GM15510 (cell line): Measurements from ENCODE around the gene EMP3.

Experiments used
- POLR2A ChIP-seq: IDR thresholded peaks from 3 replicates; pipeline ENCODE4 v1.6.1; 2011; ENCODE audit warnings: borderline replicate concordance; ENCODE audit not compliant: insufficient read length; ENCODE audit errors: extremely low read depth

Gene EMP3, protein sequence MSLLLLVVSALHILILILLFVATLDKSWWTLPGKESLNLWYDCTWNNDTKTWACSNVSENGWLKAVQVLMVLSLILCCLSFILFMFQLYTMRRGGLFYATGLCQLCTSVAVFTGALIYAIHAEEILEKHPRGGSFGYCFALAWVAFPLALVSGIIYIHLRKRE

DNA sequence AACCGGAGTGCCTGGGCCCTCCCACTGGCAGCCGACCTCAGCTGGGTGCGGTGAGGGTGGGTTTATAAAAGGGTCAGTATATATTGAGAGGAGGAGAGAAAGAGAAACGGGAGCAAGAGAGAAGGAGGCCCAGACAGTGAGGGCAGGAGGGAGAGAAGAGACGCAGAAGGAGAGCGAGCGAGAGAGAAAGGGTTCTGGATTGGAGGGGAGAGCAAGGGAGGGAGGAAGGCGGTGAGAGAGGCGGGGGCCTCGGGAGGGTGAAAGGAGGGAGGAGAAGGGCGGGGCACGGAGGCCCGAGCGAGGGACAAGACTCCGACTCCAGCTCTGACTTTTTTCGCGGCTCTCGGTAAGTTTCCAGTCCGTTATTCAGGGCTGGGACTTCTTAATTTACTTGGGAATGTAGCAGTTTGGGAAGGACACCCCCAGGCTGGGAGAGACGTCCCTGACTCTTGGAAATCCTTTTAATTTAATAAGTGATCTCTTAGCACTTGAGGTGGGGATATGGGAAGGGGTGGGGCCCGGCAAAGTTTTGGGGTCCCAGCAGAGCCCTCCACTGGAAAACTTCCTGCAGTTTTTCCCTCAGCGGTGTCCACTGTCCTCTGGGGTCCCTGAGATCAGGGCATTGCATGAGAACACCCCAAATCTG is at the start of gene EMP3:
EMP3 (plus strand) TSS at position 288 of the 646 bp plus-strand sequence. CDS start 1,293 bp downstream, outside the sequence.
- peak; percentile 47 for TF ChIP-seq POLR2A

DNA sequence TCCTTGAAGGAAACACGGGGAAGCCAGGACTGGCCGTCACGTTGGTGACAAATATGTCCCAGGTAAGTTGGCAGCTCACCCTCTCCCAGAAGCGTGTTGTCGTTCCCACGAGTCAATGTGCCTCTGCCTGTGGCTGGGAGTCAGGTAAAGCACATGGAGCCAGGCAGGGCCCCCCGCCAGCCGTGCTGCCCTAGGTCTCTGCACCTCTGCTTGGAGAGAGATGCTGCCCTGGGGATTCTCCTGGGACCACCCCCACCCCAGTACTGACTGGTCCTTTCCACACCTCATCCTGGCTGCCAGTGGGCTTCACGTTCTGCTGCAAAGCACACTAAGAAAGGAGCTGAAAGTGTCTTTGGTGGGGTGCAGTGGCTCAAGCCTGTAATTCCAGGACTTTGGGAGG is 45.6 kb upstream of the EMP3 start:
- no peak for TF ChIP-seq POLR2A

DNA sequence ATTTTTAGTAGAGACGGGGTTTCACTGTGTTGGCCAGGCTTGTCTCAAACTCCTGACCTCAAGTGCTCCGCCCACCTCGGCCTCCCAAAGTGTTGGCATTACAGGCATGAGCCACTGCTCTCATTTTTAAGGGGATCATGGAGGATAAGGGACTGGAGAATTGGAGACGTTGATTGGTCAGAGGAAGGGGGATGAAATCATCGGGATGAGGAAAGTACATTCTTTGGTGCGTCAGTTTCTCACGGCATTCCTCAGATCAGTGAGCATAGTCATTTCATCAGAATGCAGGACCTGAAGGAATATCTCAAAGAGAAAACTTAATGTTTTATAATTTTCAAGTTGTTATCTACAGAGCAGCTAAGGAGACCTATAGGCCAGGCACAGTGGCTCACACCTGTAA is 41.4 kb upstream of the EMP3 start:
- no peak for TF ChIP-seq POLR2A

DNA sequence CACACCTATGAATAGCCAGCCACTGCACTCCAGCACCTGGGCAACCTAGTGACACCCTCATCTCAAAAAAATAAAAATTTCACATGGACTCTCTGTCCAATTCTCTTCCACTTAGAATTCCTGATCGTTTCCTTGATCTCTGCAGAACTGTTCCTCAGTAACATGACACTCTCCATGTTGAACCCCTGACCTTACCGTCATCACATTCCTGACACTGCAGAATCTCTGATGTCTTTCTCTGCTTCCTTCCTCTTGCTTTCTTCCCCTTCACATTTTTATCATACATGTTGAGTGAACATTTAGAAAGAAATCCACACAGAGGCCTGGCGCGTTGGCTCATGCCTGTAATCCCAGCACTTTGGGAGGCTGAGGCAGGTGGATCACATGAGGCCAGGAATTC is 40.5 kb upstream of the EMP3 start:
- no peak for TF ChIP-seq POLR2A

DNA sequence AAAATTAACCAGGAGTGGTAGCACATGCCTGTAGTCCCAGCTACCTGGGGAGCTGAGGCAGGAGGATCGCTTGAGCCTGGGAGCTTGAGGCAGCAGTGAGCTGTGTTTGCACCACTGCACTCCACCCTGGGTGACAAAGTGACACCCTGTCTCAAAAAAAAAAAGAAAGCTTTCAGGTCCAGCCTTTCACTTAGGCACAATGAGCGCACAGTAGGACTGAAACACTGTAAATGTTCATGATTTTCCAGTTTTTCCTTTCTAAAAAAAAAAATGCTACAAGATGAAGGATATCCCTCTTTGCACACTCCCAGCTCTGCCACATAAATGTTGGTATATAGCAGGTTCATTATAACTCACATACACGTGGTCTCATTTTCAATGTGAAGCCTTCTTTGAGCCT is 37.6 kb upstream of the EMP3 start:
- TF ChIP-seq POLR2A = no peak

DNA sequence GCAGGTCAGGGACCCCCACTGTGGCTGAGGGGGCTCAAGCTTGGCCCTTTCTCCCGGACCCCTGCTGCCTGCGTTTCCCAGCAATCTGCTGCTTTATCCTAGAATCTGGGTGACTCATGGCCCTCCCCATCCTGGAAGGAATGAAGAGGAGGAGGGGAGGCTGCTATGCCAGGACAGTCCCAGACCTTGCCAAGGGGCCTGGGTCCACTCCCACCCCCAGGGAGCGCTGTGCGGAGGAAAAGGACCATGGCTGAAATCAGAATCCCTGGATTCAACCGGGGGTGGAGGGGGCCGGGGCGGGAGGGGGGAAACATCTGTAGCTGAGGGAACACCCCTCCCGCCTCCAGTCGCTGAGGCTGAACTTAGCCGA is 35.0 kb upstream of the EMP3 start:
- no peak for TF ChIP-seq POLR2A

DNA sequence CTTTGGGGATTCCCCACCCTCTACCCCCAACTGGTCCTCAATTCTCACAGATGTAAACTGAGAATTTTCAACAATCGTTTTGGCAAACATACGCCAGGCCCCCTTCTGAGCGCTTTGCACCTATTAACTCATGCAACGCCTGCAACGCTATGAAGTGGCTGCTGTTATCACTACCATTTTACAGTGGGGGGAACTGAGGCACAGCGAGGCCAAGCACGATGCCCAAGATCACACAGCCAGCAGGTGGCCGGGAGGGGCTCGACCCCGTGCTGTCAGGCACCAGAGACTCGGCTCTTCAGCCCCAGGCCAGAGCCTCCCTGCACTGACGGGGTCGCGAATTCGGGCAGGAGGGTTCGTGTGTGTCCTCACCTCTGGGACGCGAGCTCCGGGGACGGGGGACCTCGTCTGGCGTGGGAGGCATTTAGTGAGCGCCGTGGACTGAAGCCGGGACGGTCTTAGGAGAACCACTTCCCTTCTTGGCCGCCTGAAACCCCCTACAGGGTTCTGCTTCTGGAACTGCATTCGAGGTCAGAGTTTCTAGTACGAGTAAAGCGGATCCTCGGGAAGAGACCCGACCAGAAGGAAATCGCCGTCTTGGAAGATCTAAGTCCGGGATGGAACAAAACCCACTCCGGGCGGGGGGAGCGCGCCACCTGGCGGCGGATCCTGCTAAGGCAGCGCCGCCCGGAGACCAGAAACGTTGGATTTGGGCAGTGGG is 34.4 kb upstream of the EMP3 start:
- TF ChIP-seq POLR2A = no peak

DNA sequence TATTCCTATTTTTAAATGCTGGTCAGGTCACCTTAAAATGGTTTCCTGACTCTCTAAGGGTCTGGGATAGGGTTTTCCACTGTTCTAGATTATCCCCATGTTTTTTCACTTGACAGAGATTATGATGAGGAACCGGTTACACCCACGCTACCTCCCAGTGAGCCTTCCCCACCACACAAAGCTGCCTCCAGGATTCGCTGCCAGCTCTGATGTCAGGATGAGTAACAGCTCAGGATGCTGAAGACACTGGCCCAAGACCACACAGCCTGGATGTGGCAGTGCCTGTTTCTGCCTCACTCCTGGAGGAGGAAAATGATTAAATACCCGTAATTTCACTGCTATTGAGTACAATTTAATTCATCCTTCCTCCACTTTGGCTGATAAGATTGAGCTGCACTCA is 32.6 kb upstream of the EMP3 start:
- no peak for TF ChIP-seq POLR2A

DNA sequence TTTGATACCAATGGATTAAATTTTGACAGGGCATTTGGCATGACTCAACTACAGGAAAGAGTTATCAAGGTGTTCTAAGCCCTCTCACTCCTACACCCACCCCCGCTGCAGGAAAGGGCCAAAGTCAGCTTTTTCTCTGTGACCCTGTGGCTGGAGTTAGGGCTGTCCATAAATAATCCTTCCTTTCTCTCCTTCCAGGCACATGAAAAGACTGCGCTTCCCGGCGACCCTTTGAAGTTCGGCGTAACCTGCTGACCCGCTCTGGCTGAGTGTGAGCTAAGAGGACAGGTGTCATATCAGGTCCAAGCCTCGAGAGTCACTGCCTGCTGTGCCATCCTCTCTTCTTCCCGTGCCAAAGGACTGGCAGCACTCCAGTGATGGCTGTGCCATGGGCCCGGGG is 29.9 kb upstream of the EMP3 start:
- no peak for TF ChIP-seq POLR2A

DNA sequence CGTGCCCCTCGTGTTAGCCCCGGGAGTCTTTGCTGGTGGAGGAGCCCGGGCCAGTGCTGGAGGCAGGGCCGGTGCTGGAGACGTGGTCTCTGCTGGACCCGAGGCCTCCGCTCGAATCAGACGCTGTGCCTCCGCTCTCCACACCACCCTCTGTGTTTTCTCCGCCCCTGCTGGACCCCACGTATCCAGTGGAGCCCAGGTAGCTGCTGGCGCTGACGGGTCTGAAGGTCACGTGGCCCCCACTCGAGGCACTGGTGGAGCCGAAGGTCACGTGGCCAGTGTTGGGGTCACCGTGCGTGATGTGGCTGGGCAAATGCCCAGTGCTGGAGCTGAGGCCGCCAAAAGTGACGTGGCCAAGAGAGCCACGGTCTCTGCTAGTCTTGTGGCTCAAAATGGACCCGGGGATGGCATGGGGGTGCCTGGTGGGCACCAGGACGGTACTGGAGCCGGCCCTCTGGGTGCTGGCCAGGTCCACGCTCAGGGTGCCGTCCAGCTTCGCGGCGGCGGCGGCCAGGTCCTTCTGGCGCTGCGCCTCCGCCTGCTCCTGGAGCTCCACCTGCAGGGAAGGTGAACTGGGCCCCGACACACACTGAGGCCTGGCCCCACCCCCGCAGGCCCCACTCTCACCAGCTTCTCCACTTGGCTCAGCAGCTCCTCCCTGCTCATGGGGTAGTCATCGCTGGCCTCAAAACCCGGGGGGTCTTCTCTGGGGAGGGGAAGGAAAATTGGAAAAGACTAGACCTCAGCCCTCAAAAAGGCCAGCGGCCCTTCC is 28.2 kb upstream of the EMP3 start:
- TF ChIP-seq POLR2A = no peak

DNA sequence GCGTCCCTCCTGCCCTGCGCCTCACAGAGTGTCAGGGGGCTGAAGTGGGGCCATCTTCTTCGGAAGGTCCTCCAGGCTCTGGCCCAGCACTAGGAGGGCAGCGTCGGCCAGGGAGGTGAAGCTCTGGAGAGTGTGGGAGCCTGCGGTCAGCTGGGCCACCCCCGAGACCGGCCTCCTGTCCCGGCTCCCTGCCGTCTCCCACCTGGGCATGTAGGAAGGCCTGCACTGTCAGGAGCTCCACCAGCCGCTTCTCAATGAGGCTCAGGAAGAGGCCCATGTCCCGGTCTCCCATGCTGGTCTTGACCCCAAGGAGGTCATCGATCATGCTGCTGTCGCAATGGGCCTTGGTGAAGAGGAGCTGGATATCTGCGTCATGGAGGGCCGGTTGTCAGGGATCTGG is 27.4 kb upstream of the EMP3 start:
- TF ChIP-seq POLR2A = no peak

DNA sequence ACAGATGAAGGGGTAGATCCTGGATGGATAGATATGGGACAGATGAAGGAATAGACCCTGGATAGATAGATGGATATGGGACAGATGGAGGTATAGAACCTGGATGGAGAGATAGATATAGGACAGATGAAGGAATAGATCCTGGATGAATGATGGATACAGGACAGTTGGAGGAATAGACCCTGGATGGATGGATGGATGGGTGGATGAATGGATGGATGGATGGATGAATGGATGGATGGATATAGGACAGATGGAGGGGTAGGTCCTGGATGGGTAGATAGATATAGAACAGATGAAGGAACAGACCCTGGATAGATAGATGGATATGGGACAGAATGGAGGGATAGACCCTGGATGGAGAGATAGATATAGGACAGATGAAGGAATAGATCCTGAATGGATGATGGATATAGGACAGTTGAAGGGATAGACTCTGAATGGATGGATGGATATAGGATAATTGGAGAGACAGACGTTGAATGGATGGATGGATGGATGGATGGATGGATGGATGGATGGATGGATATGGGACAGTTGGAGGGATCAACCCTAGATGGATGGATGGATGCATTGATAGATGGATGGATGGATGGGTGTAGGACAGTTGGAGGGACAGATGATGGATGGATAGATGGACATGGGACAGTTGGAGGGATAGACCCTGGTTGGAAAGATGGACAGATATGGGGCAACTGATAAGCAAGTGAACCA is 23.3 kb upstream of the EMP3 start:
- TF ChIP-seq POLR2A = no peak

DNA sequence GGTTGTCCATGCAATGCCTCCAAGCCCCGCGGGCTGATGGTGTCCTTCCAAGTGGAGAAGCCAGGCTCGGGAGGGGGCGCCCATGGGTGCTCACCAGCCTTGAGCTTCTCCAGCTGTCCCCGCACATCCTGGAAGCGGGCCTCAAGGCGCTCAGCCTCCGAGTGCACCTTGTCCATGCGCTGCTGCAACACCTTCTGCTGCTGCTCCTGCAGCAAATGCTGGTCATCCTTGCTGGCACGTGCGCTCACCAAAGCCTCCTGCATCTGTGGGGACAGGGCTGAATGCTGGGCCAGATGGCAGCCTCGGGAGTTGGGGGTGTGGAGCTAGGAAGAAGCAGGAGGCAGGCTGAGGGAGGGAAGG is 22.8 kb upstream of the EMP3 start:
- no peak for TF ChIP-seq POLR2A

DNA sequence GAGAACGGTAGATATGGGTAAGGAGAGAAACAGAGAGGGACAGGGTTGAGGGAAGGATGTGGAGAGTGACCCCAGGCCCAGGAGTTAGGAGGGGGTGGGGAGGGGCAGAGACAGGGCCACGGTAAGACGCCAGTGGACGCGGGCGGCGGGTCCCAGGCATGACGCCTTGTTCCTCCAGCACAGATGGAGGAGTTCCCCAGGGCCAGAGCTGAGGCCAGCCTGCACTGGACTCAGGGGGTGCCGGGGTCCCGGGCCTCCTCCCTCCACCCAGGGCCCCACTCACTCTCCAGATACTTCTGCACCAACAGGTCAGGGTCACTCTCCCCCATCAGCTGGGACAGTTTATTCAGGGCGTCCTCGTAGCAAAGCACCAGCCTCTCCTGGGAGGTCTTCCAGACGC is 22.0 kb upstream of the EMP3 start:
- TF ChIP-seq POLR2A = no peak

DNA sequence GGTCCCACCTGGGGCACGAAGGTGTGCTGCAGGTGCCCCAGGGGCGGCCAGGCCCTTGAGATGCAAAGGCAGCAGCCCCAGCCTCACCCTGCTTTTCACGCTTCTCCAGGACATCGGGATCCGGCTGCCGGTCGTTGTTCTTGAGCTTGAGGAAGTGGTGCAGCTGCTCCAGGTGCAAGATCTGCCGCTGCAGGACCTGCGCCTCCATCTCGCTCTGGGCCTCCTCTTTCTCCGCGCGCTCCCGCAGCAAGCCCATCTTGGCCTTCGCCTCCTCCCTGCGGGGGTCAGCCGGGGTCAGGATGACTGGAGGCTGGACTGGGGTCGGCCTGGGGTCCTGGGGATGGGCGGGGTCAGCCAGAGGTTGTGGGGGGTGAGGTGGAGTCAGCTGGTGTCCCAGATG is 21.5 kb upstream of the EMP3 start:
- no peak for TF ChIP-seq POLR2A

DNA sequence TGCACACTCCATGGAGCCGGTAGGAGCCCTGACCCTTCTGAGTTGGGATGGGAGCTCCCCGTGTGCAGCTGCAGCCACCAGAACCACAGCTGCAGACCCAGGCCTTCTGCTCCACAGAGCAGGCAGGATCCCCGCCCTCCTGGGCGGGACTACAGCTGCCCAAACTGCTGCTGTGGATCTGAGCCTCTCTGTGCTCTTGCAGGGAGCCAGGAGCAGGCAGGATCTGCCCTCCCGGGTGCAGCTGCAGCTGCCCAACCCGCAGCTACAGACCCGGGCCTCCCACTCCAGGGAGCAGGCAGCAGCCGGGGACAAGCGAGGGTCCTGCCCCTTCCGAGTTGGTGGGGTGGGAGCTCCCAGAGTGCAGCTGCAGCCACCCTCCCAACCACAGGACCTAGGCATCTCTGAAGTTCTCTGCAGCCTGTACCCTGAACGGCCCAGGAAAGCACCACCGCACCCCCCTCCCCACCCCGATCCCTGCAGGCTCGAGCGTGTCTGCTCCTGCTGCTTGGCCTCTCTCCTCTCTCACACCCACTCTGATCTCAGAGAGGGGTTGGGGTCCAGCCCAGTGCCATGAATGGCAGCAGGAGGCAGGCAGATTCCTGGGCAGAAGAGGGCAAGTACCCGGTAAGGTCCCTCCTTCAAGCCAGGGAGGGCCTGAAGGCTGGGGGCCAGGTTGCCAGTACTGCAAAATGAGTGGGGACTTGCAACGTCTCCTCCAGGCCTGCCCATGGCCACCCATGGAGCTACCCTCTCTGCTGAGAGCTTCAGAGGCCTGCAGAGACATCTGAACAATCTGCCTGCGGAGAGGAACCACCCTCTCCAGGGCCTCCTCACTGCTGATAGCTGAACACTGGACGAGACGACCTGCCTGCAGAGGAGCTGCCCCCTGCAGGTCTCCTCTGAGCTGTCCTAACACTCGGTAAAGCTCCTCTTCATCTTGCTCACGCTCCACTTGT is 16.4 kb upstream of the EMP3 start:
- TF ChIP-seq POLR2A = no peak
